Activated CD4-positive, alpha-beta memory T cell treated with anti-CD3 and anti-CD28 coated beads for 36 hours (primary cell): ENCODE data around the gene RAI14. TPM values are rescaled to one million over a fixed set of nuclear protein-coding genes. Genes with fewer than 3 reads are reported as not detected.
A peak's percentile ranks its signal among the peaks of the same experiment; 100 is the strongest.

Experiments used
- CTCF ChIA-PET: fragments of 350-600 bp; sonication (Branson Sonifier 250); formaldehyde crosslinking; loops from one replicate; lab custom pipeline; 2021; ENCODE audit warnings: antibody characterized with exemption, inconsistent platforms; lab: Charles Lee
- POLR2A ChIA-PET: fragments of 350-600 bp; sonication (Branson Sonifier 250); formaldehyde crosslinking; loops from one replicate; lab custom pipeline; 2021; ENCODE audit warnings: antibody characterized with exemption; lab: Charles Lee
- DNase-seq: peaks from one replicate; pipeline ENCODE4 v3.0.0-alpha.2; 2020
- H3K27ac Mint-ChIP-seq: one replicate; pipeline ENCODE4 v1.8.0; 2021; ENCODE audit warnings: mixed read lengths
- H3K27me3 Mint-ChIP-seq: one replicate; pipeline ENCODE4 v1.8.0; 2021; ENCODE audit warnings: mixed read lengths
- H3K36me3 Mint-ChIP-seq: one replicate; pipeline ENCODE4 v1.8.0; 2021; ENCODE audit warnings: mixed read lengths
- H3K4me1 Mint-ChIP-seq: one replicate; pipeline ENCODE4 v1.8.0; 2021; ENCODE audit warnings: low read depth, mixed read lengths
- H3K4me3 Mint-ChIP-seq: one replicate; pipeline ENCODE4 v1.8.0; 2021; ENCODE audit warnings: mild to moderate bottlenecking, mixed read lengths
- H3K9me3 Mint-ChIP-seq: one replicate; pipeline ENCODE4 v1.8.0; 2021; ENCODE audit warnings: mixed read lengths
- intact Hi-C: fragments of 100-400 bp; cut with micrococcal nuclease; formaldehyde crosslinking; loops from one replicate; pipeline ENCODE4 v1.15.1; 2023
- total RNA-seq, 2 experiments: library from RNA; stranded (reverse); gene quantifications; one replicate each; pipeline ENCODE4 v1.2.3, GENCODE V29; 2021

The RAI14 gene
- total RNA-seq, 2 experiments from 2014 or later = 3.9 to 5.4 TPM

DNA sequence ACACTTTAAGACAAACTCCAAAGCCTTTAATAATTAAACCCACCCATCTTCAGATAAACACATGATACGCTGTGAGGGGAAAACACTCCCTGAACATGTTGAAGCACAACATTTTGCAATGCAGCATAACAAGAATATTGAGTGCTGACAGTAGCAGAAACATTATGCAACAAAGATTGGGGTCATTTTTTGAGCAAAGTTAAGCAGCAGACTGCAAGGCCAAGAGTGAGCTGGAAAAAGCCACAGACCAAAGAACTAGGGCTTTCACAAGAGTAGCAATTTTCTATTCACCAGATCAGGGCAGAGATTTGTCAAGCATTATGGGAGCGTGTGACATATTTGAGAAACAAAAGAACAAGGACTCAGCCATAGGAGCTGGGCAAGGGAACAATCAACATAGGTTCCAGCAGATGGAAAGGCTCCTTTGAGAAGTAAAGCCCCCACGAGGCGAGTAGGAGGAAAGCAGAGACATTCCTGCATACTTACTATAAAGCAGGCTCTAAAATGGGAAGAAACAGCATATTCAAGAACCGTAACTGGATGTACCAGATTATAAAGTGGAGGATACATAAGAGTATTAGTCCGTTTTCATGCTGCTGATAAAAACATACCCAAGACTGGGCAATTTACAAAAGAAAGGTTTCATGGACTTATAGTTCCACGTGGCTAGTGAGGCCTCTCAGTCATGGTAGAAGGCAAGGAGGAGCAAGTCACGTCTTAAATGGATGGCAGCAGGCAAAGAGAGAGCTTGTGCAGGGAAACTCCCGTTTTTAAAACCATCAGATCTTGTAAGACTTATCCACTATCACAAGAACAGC, 178.1 kb downstream of the RAI14 start:
- DNase-seq = no peak
- no peak overlapping the region for H3K4me3 Mint-ChIP-seq
- H3K27ac Mint-ChIP-seq = no peak overlapping the region
- H3K9me3 Mint-ChIP-seq = no peaks in the 10 kb centered on the region
- CTCF ChIA-PET = no interaction called here
- peaks cover 6% of the 10 kb centered on the region for H3K4me1 Mint-ChIP-seq
- intact Hi-C loops = loop anchor here (10.0 kb wide), 1 partner anchor 349 kb away; no protein-coding TSS in a partner anchor
- no peaks in the 10 kb centered on the region for H3K27me3 Mint-ChIP-seq
- POLR2A ChIA-PET = no interaction called here
- H3K36me3 Mint-ChIP-seq = no peaks in the 10 kb centered on the region

DNA sequence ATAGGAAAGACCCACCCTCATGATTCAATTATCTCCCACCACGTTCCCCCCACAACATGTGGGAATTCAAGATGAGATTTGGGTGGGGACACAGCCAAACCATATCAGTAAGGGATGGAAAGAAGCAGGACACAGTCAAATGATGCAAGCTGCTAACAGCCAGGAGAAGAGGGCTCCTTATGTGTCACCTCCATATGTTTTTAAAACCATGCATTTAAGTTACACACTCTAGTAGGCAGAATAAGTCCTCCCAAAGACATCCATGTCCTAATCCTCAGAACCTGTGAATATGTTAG, 178.6 kb downstream of the RAI14 start:
- Mint-ChIP-seq H3K27ac (no peak overlapping the region), H3K9me3 (no peaks in the 10 kb centered on the region), H3K27me3 (no peaks in the 10 kb centered on the region), H3K4me1 (peaks cover 9% of the 10 kb centered on the region), H3K4me3 (no peak overlapping the region), H3K36me3 (no peaks in the 10 kb centered on the region)
- POLR2A ChIA-PET = no interaction called here
- intact Hi-C loops = loop anchor here (5.0 to 10.0 kb wide), 2 partner anchors 350 to 1392 kb away; partner anchors contain the start of gene TARS1
- CTCF ChIA-PET = no interaction called here
- no peak for DNase-seq

DNA sequence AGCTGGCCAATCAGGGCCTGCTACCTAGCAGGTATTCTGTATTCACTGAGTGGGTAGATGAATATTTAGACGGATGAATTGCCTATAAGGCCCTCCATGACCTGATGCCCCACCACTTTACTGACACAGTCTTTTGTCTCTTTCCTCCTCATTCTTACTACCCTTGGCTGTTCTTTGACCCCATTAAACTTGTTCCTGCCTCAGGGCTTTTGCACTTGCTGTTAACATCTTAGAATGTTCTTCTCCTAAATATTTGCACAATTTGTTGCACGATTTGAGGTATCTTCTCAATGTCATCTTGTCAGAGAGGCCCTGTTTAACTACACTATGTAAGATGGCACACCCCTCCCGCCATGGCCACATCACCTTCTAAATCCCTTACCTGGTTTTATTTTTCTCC, 179.5 kb downstream of the RAI14 start:
- Mint-ChIP-seq H3K27me3 (no peaks in the 10 kb centered on the region), H3K4me3 (no peak overlapping the region), H3K9me3 (no peaks in the 10 kb centered on the region), H3K36me3 (no peaks in the 10 kb centered on the region), H3K4me1 (peaks cover 9% of the 10 kb centered on the region), H3K27ac (no peak overlapping the region)
- DNase-seq = no peak
- ChIA-PET POLR2A (no interaction called here), CTCF (no interaction called here)
- intact Hi-C loops = loop anchor here (5.0 to 10.0 kb wide), 2 partner anchors 351 to 1393 kb away; partner anchors contain the start of gene TARS1

DNA sequence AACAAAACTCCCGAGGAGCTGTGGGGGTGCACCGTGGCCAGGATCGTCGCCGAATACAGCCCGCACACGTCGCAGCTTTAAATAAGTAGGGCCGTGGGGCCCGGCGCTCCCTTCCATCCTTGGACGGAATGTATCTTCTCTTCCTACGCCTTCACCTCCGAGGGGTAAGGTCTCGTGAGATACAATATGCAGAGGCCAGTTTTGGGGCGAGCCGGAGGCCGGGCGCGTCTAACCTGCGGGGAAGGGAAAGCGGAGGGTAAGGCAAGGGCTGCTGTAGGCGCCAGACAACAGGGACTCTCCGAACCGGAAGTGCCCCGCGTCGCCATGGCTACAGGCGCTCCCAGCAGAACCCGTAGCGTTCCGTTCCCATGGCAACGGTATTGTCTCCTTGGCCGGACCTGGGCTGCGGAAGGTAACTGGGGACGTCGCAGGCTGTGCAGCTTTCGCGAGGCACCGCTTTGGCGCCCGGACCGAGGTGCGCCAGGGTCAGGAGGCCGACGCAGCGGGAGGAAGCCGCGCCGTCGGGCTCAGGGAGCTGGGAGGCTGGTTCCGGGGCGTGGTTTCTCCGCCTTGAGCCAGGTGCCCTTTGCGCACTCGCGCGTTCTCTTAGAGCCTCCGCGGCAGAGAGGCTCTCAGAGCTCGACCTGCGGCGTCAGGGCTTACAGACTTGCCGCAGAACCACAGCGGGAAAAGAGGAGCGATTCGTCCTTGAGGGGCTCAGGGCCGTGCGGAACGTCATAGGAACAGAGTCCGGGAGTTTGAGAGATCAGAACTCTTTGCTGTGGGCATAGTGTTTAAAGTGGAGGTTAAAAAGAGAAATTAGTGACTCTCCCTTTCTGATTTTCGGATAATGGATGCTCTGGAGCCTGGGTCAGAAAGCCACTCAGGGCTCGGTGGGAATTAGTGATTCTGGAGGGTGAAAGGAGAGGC, 182.9 kb downstream of the RAI14 start, which contains the start of gene TTC23L:
TTC23L (plus strand) TSS at position 380 of the 930 bp plus-strand sequence. CDS start 1,508 bp downstream, outside the sequence.
- H3K27me3 Mint-ChIP-seq = no peaks in the 10 kb centered on the region
- peak within 1 kb of the TSS; percentile 68 for H3K27ac Mint-ChIP-seq
- H3K4me1 Mint-ChIP-seq = peaks cover 9% of the 10 kb centered on the region
- POLR2A ChIA-PET = interaction anchor here (1.1 to 1.8 kb wide), 3 partner anchors 9 to 76 kb away, joined by 3 to 10 read pairs (median 4); partner anchors contain the start of genes BRIX1 and RAD1
- no peaks in the 10 kb centered on the region for H3K36me3 Mint-ChIP-seq
- no peaks in the 10 kb centered on the region for H3K9me3 Mint-ChIP-seq
- DNase-seq = peak; percentile 93
- intact Hi-C loops = loop anchor here (1.0 to 10.0 kb wide), 5 partner anchors 76 to 1397 kb away; partner anchors contain the start of genes BRIX1, RAD1 and TARS1
- CTCF ChIA-PET = interaction anchor here (1.3 kb wide), 2 partner anchors 59 to 364 kb away, joined by 4 to 5 read pairs; no protein-coding TSS in a partner anchor
- peak within 1 kb of the TSS; percentile 90 for H3K4me3 Mint-ChIP-seq

DNA sequence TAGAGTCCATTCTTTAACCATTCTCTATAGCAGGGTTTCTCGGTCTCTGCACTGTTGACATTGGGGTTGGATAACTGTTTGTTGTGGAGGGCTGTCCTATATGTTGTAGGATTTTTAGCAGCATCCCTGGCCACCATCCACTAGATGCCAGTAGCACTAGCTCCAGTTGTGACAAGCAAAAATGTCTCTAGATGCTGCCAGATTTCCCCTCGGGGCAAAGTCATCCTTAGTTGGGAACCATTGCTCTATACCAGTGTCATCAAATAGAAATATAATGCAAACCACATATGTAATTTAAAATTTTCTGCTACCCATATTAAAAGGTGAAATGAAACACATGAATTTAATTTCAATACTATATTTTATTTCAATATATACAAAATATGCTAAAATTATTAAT, 185.7 kb downstream of the RAI14 start:
- Mint-ChIP-seq H3K4me1 (peaks cover 9% of the 10 kb centered on the region), H3K9me3 (no peaks in the 10 kb centered on the region), H3K4me3 (no peak overlapping the region), H3K36me3 (no peaks in the 10 kb centered on the region), H3K27me3 (no peaks in the 10 kb centered on the region), H3K27ac (no peak overlapping the region)
- ChIA-PET CTCF (interaction anchor here (1.1 kb wide), 1 partner anchor 73 kb away, joined by 3 read pairs; the partner anchor contains the start of genes BRIX1 and RAD1), POLR2A (no interaction called here)
- intact Hi-C loops = no loop called here
- DNase-seq = no peak

DNA sequence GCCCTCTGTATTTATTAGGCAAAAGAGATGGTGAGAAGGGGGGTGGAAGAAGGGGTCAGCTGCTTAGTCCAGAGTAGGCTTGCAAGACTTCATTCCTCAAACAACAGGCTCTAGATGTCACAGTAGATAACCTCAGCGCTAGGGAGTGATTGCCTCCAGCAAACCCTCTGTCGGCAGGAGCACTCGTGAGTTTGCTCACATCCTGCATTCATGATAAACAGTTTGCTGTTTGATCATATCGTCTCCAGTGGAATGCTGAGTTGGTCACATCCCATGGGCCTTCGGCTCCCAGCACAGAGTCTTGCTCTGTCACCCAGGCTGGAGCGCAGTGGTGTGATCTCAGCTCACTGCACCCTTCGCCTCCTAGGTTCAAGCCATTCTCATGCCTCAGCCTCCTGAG, 186.4 kb downstream of the RAI14 start:
- intact Hi-C loops = no loop called here
- no peak for DNase-seq
- ChIA-PET POLR2A (no interaction called here), CTCF (no interaction called here)
- no peak overlapping the region for H3K27ac Mint-ChIP-seq
- H3K4me1 Mint-ChIP-seq = peaks cover 9% of the 10 kb centered on the region
- H3K36me3 Mint-ChIP-seq = no peaks in the 10 kb centered on the region
- no peaks in the 10 kb centered on the region for H3K27me3 Mint-ChIP-seq
- H3K4me3 Mint-ChIP-seq = no peak overlapping the region
- no peaks in the 10 kb centered on the region for H3K9me3 Mint-ChIP-seq

DNA sequence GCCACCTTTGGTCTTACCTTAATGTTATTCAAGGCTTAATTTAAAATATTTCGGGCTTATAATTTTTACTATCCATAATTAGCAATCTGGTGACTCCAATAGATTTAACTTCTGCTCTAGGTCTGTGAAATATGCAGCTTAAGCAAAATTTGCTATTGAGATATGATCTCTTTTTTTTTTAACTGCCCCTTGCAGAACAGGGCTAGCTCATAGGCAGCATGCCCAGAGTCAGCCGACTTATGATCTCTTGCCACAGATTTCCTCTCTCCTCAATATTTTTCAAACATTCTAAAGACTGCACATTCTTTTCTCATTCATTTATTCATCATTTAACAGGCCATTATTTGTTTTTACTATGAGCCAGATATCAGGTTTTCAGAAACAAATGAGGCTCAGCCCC, 187.4 kb downstream of the RAI14 start:
- POLR2A ChIA-PET = no interaction called here
- H3K4me1 Mint-ChIP-seq = peaks cover 5% of the 10 kb centered on the region
- no peak overlapping the region for H3K4me3 Mint-ChIP-seq
- no peaks in the 10 kb centered on the region for H3K9me3 Mint-ChIP-seq
- no peak for DNase-seq
- CTCF ChIA-PET = no interaction called here
- peaks cover 3% of the 10 kb centered on the region for H3K27me3 Mint-ChIP-seq
- no peak overlapping the region for H3K27ac Mint-ChIP-seq
- H3K36me3 Mint-ChIP-seq = no peaks in the 10 kb centered on the region
- intact Hi-C loops = no loop called here

DNA sequence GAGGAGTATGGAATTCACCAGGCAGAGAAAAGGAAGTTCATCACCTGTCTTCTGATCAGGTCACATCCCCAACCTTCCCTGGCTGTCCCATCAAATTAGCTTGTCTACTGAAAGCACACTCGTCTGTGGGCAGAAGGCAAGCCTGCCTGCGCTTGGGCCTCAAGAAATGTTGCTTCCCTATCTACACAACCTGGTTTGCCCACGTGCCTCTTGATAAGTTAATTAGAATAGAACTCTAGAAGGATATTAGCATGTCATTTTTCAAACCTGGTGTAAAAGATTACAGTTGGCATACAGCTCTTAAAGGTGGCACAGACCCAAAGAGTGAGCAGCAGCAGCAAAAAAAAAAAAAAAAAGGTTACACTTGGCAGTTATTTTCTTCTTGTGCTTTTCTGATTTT, 188.0 kb downstream of the RAI14 start:
- ChIA-PET CTCF (interaction anchor here (0.7 to 1.1 kb wide), 2 partner anchors 10 to 54 kb away, joined by 3 to 4 read pairs; no protein-coding TSS in a partner anchor), POLR2A (no interaction called here)
- no peak for DNase-seq
- intact Hi-C loops = no loop called here
- Mint-ChIP-seq H3K27ac (no peak overlapping the region), H3K4me1 (peaks cover 4% of the 10 kb centered on the region), H3K4me3 (no peak overlapping the region), H3K9me3 (no peaks in the 10 kb centered on the region), H3K36me3 (no peaks in the 10 kb centered on the region), H3K27me3 (peaks cover 4% of the 10 kb centered on the region)

DNA sequence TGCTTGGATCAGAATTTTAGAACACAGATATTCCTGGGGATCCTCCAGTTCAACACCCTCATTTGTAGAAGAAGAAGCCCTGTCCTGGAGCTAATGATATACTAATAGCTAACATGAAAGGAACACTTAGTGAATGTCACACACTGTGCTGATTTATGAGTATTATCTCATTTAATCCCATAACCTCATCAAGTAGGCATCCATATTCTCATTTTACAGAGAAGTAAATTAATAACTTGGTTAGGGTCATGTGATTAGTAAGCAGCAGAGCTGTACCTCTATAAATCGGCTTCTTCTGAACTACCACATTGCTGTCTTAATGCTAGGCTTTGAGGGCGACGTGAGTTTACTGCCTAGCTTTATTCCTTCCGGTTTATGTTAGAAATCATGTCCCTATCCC, 188.9 kb downstream of the RAI14 start:
- no peaks in the 10 kb centered on the region for H3K9me3 Mint-ChIP-seq
- CTCF ChIA-PET = interaction anchor here (1.1 to 1.8 kb wide), 2 partner anchors 53 to 359 kb away, joined by 4 read pairs; no protein-coding TSS in a partner anchor
- POLR2A ChIA-PET = no interaction called here
- no peaks in the 10 kb centered on the region for H3K36me3 Mint-ChIP-seq
- no peak overlapping the region for H3K27ac Mint-ChIP-seq
- H3K4me1 Mint-ChIP-seq = no peaks in the 10 kb centered on the region
- H3K27me3 Mint-ChIP-seq = peaks cover 4% of the 10 kb centered on the region
- no peak for DNase-seq
- no peak overlapping the region for H3K4me3 Mint-ChIP-seq
- intact Hi-C loops = no loop called here

DNA sequence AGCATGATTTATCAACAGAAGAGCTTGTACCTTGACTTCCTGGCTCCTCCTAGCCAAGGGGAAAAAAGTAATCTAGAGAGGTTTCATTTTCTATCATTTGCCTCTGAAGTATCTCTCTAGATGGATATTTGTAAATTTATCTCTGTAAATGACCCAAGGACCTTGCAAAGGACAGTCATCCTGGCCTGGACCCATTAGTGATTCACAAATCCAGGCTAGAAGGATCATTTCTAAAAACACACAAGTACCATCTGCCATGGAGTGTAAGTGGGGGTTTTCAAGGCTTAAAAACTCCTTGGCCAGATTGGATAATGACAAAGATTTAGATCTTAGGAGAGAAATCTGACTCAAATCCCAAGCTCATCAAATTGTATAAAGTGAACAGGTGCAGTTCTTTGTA, 190.9 kb downstream of the RAI14 start:
- Mint-ChIP-seq H3K9me3 (no peaks in the 10 kb centered on the region), H3K27ac (no peak overlapping the region), H3K36me3 (no peaks in the 10 kb centered on the region), H3K4me1 (no peaks in the 10 kb centered on the region), H3K27me3 (peaks cover 4% of the 10 kb centered on the region), H3K4me3 (no peak overlapping the region)
- POLR2A ChIA-PET = no interaction called here
- DNase-seq = no peak
- intact Hi-C loops = no loop called here
- CTCF ChIA-PET = no interaction called here

DNA sequence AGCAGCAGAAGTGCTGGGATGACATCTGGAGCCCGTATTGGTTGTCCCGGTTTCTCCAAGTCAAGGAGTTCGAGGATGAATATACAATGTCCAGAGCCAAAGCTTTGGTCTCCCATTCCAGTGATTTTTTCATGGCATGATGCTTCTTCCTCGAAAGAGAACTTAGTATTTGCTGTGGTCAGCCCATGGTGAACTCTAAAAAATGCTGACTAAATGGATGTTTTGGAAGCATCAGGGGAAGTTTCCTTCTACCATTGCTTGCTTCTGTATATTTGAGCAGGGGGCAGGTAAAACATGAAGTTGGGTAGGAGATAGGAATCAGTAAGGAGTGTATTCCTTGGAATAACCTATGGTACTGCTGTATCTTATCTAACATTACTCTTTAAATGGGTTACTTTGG, 191.4 kb downstream of the RAI14 start:
- intact Hi-C loops = no loop called here
- no peak overlapping the region for H3K4me3 Mint-ChIP-seq
- DNase-seq = no peak
- H3K9me3 Mint-ChIP-seq = no peaks in the 10 kb centered on the region
- POLR2A ChIA-PET = no interaction called here
- H3K27ac Mint-ChIP-seq = no peak overlapping the region
- CTCF ChIA-PET = no interaction called here
- no peaks in the 10 kb centered on the region for H3K4me1 Mint-ChIP-seq
- H3K36me3 Mint-ChIP-seq = no peaks in the 10 kb centered on the region
- H3K27me3 Mint-ChIP-seq = peaks cover 4% of the 10 kb centered on the region

DNA sequence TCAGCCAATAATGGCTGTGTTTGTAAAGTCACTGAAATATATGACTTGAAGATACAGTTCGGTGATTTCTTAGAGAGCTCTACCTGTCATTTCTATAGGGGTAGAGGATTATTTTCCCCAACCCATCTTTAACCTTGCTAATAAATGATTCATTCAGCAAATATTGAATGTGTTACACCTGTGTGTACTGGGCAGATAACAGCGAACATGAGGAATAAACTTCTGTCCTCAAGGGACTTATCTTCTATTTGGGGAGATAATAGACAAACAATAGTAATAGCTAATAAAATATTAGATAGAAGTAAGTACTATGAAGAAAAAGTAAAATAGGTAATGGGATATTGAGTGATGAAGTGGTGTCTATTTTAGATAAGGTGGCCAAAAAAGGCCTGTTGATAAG, 192.1 kb downstream of the RAI14 start:
- no peaks in the 10 kb centered on the region for H3K4me1 Mint-ChIP-seq
- intact Hi-C loops = no loop called here
- no peaks in the 10 kb centered on the region for H3K9me3 Mint-ChIP-seq
- ChIA-PET POLR2A (interaction anchor here (0.7 kb wide), 1 partner anchor 9 kb away, joined by 3 read pairs; the partner anchor contains the start of gene TTC23L), CTCF (interaction anchor here (0.7 to 1.5 kb wide), 3 partner anchors 50 to 362 kb away, joined by 3 to 6 read pairs (median 4); no protein-coding TSS in a partner anchor)
- no peaks in the 10 kb centered on the region for H3K36me3 Mint-ChIP-seq
- no peak overlapping the region for H3K4me3 Mint-ChIP-seq
- no peak for DNase-seq
- no peak overlapping the region for H3K27ac Mint-ChIP-seq
- peaks cover 4% of the 10 kb centered on the region for H3K27me3 Mint-ChIP-seq
